SK-N-SH (cell line): ENCODE measurements around the gene GRM7.

Experiments
- CTCF ChIP-seq: fragments of 200-600 bp; sonication (generic); IDR thresholded peaks from 2 replicates; pipeline ENCODE4 v1.6.1; 2017; ENCODE audit warnings: antibody characterized with exemption, mild to moderate bottlenecking, moderate library complexity
- EP300 ChIP-seq, 2 experiments: IDR thresholded peaks; 2 replicates each; pipeline versions ENCODE4 v1.4.0 to v1.6.1; 2012; ENCODE audit warnings: borderline replicate concordance in 1 of 2, low read depth in 1 of 2, low read length in 1 of 2
- MAX ChIP-seq: IDR thresholded peaks from 2 replicates; pipeline ENCODE4 v1.4.0; 2012; ENCODE audit warnings: low read depth
- RAD21 ChIP-seq: IDR thresholded peaks from 2 replicates; pipeline ENCODE4 v1.6.1; 2012; ENCODE audit warnings: mild to moderate bottlenecking, low read length
- RCOR1 ChIP-seq: fragments of 150-350 bp; IDR thresholded peaks from 2 replicates; pipeline ENCODE4 v1.6.1; 2017; ENCODE audit warnings: antibody characterized with exemption, low read length
- RFX5 ChIP-seq: IDR thresholded peaks from 2 replicates; pipeline ENCODE4 v1.6.1; 2012; ENCODE audit warnings: mild to moderate bottlenecking, improper control_type of control experiment, low read length
- TAF1 ChIP-seq: IDR thresholded peaks from 2 replicates; pipeline ENCODE4 v1.6.1; 2012; ENCODE audit warnings: low read depth, mild to moderate bottlenecking, low read length, moderate library complexity, borderline replicate concordance
- USF1 ChIP-seq: IDR thresholded peaks from 2 replicates; pipeline ENCODE4 v1.4.0; 2012; ENCODE audit warnings: low read depth, borderline replicate concordance

- TF ChIP-seq CTCF (no peak), RCOR1 (no peak), RFX5 (no peak), TAF1 (no peak), USF1 (no peak), MAX (no peak), EP300 (IDR thresholded peaks at IDR 0.05; ENCODE audit: borderline replicate concordance in 1 of 2, low read depth in 1 of 2, low read length in 1 of 2) (no peak), RAD21 (no peak)
Observed at GRCh38 chr3:7288133-7288532, 427.2 kb downstream of the GRM7 start.
